ENCODE data around the gene VSTM2A.

Gene VSTM2A

DNA sequence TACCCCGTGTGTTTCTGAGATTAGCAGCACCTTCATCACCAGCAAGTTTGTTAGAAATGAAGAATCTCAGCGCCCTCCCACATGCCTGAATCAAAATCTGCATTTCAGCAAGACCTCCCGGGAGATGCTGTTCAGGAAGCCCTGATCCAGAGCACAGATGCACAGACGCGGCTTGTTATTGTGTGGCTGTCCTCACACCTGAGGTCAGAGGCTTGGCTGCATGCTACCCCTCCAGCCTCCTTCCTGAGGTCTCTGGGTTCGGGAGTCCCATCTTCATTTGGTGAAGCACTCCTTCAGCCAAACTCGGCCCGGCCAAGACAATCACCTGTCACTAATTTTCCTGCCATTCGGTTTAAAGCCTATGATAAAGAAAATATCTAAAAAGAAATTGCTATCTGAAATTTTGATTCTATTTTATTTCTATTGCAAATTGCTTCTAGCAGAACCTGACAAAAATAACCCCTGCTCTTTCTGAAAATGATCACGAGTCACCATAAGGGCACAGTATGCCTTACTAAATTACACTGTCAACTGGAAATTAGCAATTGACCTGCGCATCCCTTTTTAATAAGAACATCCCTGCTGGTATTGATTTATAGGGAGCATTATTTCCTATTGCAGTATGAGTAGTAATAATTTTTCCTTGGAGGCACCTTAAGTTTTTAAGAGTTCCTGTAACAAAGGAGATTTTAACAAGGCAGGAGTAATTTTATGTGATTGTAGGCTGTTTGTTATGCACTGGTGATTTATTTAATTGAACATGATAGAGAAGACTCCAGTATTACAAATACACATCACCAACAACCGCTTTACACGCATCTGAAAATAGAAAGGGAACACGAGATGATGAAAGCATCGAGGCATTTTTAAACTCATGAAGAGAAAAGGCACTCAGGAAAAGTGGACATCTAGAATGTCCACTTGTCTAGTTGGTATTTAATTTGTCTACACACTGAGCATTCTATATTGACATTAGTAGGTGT lies 49.5 kb downstream of the VSTM2A start:
- H3K9me3 ChIP-seq (ENCODE audit: insufficient read depth, low read depth, low read length) = no peaks in the 10 kb centered on the region
- H3K36me3 ChIP-seq (ENCODE audit: insufficient read depth, low read length) = no peaks in the 10 kb centered on the region
- no peaks in the 10 kb centered on the region for H4K20me1 ChIP-seq (ENCODE audit: insufficient read depth, low read length, poor library complexity, severe bottlenecking)
- no peaks in the 10 kb centered on the region for H3K9me2 ChIP-seq (replicated peaks; ENCODE audit: low read depth, low read length)
- no peaks in the 10 kb centered on the region for H3K27me3 ChIP-seq (ENCODE audit: insufficient read depth, low read length, poor library complexity, severe bottlenecking)
- H3K79me2 ChIP-seq (ENCODE audit: insufficient read depth, low read length) = no peaks in the 10 kb centered on the region
- H2AFZ ChIP-seq (ENCODE audit: low read length) = no peak overlapping the region
- H3K9ac ChIP-seq (ENCODE audit: low read depth, low read length, poor library complexity, severe bottlenecking) = no peak overlapping the region
- no peaks in the 10 kb centered on the region for H3F3A ChIP-seq (ENCODE audit: low read depth)
- TF ChIP-seq, protein P1, sequence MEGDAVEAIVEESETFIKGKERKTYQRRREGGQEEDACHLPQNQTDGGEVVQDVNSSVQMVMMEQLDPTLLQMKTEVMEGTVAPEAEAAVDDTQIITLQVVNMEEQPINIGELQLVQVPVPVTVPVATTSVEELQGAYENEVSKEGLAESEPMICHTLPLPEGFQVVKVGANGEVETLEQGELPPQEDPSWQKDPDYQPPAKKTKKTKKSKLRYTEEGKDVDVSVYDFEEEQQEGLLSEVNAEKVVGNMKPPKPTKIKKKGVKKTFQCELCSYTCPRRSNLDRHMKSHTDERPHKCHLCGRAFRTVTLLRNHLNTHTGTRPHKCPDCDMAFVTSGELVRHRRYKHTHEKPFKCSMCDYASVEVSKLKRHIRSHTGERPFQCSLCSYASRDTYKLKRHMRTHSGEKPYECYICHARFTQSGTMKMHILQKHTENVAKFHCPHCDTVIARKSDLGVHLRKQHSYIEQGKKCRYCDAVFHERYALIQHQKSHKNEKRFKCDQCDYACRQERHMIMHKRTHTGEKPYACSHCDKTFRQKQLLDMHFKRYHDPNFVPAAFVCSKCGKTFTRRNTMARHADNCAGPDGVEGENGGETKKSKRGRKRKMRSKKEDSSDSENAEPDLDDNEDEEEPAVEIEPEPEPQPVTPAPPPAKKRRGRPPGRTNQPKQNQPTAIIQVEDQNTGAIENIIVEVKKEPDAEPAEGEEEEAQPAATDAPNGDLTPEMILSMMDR (conservative IDR thresholded peaks at IDR 0.05; ENCODE audit: low read length) = no peak
- TF ChIP-seq EZH2phosphoT487 (IDR thresholded peaks at IDR 0.05; ENCODE audit: borderline replicate concordance) = no peak
- no peak overlapping the region for H3K4me2 ChIP-seq (ENCODE audit: low read depth, low read length, poor library complexity, severe bottlenecking)
- H3K4me1 ChIP-seq (ENCODE audit: insufficient read depth, low read length, poor library complexity, severe bottlenecking) = no peaks in the 10 kb centered on the region
- H3K4me3 ChIP-seq (ENCODE audit: low read length, poor library complexity, severe bottlenecking) = no peak overlapping the region

DNA sequence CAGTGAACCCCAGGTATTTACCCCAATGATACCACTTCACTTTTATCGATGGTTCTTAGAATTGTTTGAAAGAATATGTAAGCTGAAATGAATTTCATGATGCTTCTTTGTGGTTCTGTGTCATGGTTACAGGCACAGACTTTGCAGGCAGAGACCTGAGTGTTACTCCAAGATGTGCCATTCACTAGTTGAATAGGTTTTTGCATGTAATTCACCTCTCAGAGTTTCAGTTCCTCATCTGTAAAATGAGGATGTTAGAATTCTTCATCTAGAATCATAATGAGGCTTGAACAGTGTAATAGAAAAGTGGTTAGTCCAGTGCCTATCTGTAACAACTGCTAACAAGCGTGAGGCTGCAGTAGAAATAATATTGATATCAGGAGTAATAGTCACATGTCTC lies 54.6 kb downstream of the VSTM2A start:
- TF ChIP-seq EZH2phosphoT487 (IDR thresholded peaks at IDR 0.05; ENCODE audit: borderline replicate concordance) = no peak
- TF ChIP-seq, protein P1 (conservative IDR thresholded peaks at IDR 0.05; ENCODE audit: low read length) = no peak
- Histone ChIP-seq H3K9ac (ENCODE audit: low read depth, low read length, poor library complexity, severe bottlenecking) (no peak overlapping the region), H4K20me1 (ENCODE audit: insufficient read depth, low read length, poor library complexity, severe bottlenecking) (no peaks in the 10 kb centered on the region), H3K79me2 (ENCODE audit: insufficient read depth, low read length) (no peaks in the 10 kb centered on the region), H3K27me3 (ENCODE audit: insufficient read depth, low read length, poor library complexity, severe bottlenecking) (no peaks in the 10 kb centered on the region), H3K36me3 (ENCODE audit: insufficient read depth, low read length) (no peaks in the 10 kb centered on the region), H3F3A (ENCODE audit: low read depth) (no peaks in the 10 kb centered on the region), H2AFZ (ENCODE audit: low read length) (no peak overlapping the region), H3K4me3 (ENCODE audit: low read length, poor library complexity, severe bottlenecking) (no peak overlapping the region), H3K4me1 (ENCODE audit: insufficient read depth, low read length, poor library complexity, severe bottlenecking) (no peaks in the 10 kb centered on the region), H3K9me3 (ENCODE audit: insufficient read depth, low read depth, low read length) (no peaks in the 10 kb centered on the region), H3K4me2 (ENCODE audit: low read depth, low read length, poor library complexity, severe bottlenecking) (no peak overlapping the region), H3K9me2 (replicated peaks; ENCODE audit: low read depth, low read length) (no peaks in the 10 kb centered on the region)

DNA sequence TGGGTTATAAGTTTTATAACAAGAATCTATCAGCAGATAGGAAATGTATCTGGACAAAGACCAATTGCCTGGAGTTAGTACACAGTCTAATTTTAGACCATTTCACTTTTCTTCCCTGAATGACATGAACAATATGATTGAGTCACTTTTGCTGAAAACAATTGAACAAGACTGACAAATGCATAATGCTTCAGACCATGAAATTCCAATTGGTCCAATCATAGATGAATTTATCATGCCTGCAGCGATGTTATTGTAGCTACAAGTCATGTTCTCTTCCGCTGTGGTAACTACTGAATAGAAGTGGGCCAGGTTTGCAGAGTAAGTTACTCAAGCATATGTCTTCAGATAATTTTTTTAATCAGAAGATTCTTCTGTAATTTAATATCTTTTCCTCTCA lies 73.4 kb downstream of the VSTM2A start:
- Histone ChIP-seq H3K9me3 (ENCODE audit: insufficient read depth, low read depth, low read length) (no peaks in the 10 kb centered on the region; the same call in 1 of the 2 replicates), H3K4me3 (ENCODE audit: low read length, poor library complexity, severe bottlenecking) (no peak overlapping the region), H3K27me3 (ENCODE audit: insufficient read depth, low read length, poor library complexity, severe bottlenecking) (no peaks in the 10 kb centered on the region), H3K4me2 (ENCODE audit: low read depth, low read length, poor library complexity, severe bottlenecking) (no peak overlapping the region), H3K4me1 (ENCODE audit: insufficient read depth, low read length, poor library complexity, severe bottlenecking) (no peaks in the 10 kb centered on the region), H3K9me2 (replicated peaks; ENCODE audit: low read depth, low read length) (no peaks in the 10 kb centered on the region), H3K9ac (ENCODE audit: low read depth, low read length, poor library complexity, severe bottlenecking) (no peak overlapping the region), H4K20me1 (ENCODE audit: insufficient read depth, low read length, poor library complexity, severe bottlenecking) (no peaks in the 10 kb centered on the region), H2AFZ (ENCODE audit: low read length) (no peak overlapping the region), H3K36me3 (ENCODE audit: insufficient read depth, low read length) (no peaks in the 10 kb centered on the region), H3F3A (ENCODE audit: low read depth) (no peaks in the 10 kb centered on the region), H3K79me2 (ENCODE audit: insufficient read depth, low read length) (no peaks in the 10 kb centered on the region)
- TF ChIP-seq EZH2phosphoT487 (IDR thresholded peaks at IDR 0.05; ENCODE audit: borderline replicate concordance) = no peak
- TF ChIP-seq, protein P1 (conservative IDR thresholded peaks at IDR 0.05; ENCODE audit: low read length) = no peak

Measured in Loucy (cell line).